Measurements from ENCODE around the gene RPRML.
"Not testable (repeated sequence)": the region's sequence is repeated elsewhere in the genome, so short reads cannot be mapped to it uniquely, and the experiment has no call there.

RPRML gene

GRCh38 chr17:46976626-46977270 is 2.3 kb downstream of the RPRML start:
- DNase-seq (ENCODE audit: low read depth) = no peak

- no peak for DNase-seq (ENCODE audit: low read depth)
These were observed 3.8 kb downstream of the RPRML start for GRCh38 chr17:46975287-46975686.

GRCh38 chr17:46974086-46974485 is 5.0 kb downstream of the RPRML start:
- DNase-seq (ENCODE audit: low read depth) = no peak

- DNase-seq (ENCODE audit: low read depth) = no peak
These were observed 6.7 kb downstream of the RPRML start for GRCh38 chr17:46972346-46972745.

GRCh38 chr17:46971647-46972300 is 7.3 kb downstream of the RPRML start:
- no peak for DNase-seq (ENCODE audit: low read depth)

- DNase-seq (ENCODE audit: low read depth) = no peak
These were observed 10.2 kb downstream of the RPRML start for GRCh38 chr17:46968896-46969295.

- DNase-seq (ENCODE audit: low read depth) = no peak
These were observed 10.7 kb downstream of the RPRML start for GRCh38 chr17:46968224-46968834.

- no peak for DNase-seq (ENCODE audit: low read depth)
These were observed 14.5 kb downstream of the RPRML start for GRCh38 chr17:46964315-46965265.

- DNase-seq (ENCODE audit: low read depth) = no peak
These were observed 15.5 kb downstream of the RPRML start for GRCh38 chr17:46963571-46963970.

- DNase-seq (ENCODE audit: low read depth) = no peak
These were observed 16.7 kb downstream of the RPRML start for GRCh38 chr17:46962374-46962790.

- DNase-seq (ENCODE audit: low read depth) = no peak
These were observed 18.9 kb downstream of the RPRML start for GRCh38 chr17:46960152-46960551.

GRCh38 chr17:46958041-46958591 is 20.9 kb downstream of the RPRML start:
- no peak for DNase-seq (ENCODE audit: low read depth)

- not testable (repeated sequence) for DNase-seq (ENCODE audit: low read depth)
These were observed 25.9 kb downstream of the RPRML start for GRCh38 chr17:46953191-46953590.

- DNase-seq (ENCODE audit: low read depth) = no peak
These were observed 26.9 kb downstream of the RPRML start for GRCh38 chr17:46952115-46952514.

GRCh38 chr17:46951706-46952105 is 27.3 kb downstream of the RPRML start:
- DNase-seq (ENCODE audit: low read depth) = no peak

- no peak for DNase-seq (ENCODE audit: low read depth)
These were observed 27.9 kb downstream of the RPRML start for GRCh38 chr17:46950997-46951621.

- DNase-seq (ENCODE audit: low read depth) = no peak
These were observed 28.6 kb downstream of the RPRML start for GRCh38 chr17:46950342-46950996.

- DNase-seq (ENCODE audit: low read depth) = no peak
These were observed 29.5 kb downstream of the RPRML start for GRCh38 chr17:46949291-46950174.

GRCh38 chr17:46948544-46948943 is 30.5 kb downstream of the RPRML start:
- no peak for DNase-seq (ENCODE audit: low read depth)

GRCh38 chr17:46947216-46947615 is 31.8 kb downstream of the RPRML start:
- no peak for DNase-seq (ENCODE audit: low read depth)

All from T follicular helper cell (primary cell).